RWPE2 (cell line): Measurements from ENCODE around the gene HPS6.

Experiments used
- ATAC-seq: fragments of 200-7000 bp; cut with Tn5 transposase; 3 replicates; pipeline ENCODE4 v1.9.1; 2021; ENCODE audit warnings: low read depth
- DNase-seq: peaks from one replicate; pipeline ENCODE4 v3.0.0-alpha.2; 2020; ENCODE audit warnings: low spot score
- H3K27ac ChIP-seq: fragments of 450-650 bp; 2 replicates; pipeline ENCODE4 v1.5.1; 2017; ENCODE audit warnings: mild to moderate bottlenecking; ENCODE audit not compliant: poor library complexity, severe bottlenecking
- H3K27me3 ChIP-seq: fragments of 250-450 bp; sonication (Bioruptor Pico); 2 replicates; pipeline ENCODE4 v1.5.1; 2021; ENCODE audit warnings: mild to moderate bottlenecking, moderate library complexity; ENCODE audit not compliant: insufficient read depth, poor library complexity, severe bottlenecking
- H3K36me3 ChIP-seq: fragments of 250-450 bp; sonication (Bioruptor Pico); 2 replicates; pipeline ENCODE4 v1.5.1; 2020; ENCODE audit warnings: low read depth, mild to moderate bottlenecking, moderate library complexity
- H3K4me1 ChIP-seq: fragments of 250-450 bp; sonication (Bioruptor Pico); 2 replicates; pipeline ENCODE4 v1.5.1; 2021; ENCODE audit warnings: mild to moderate bottlenecking, moderate library complexity; ENCODE audit not compliant: insufficient read depth, poor library complexity, severe bottlenecking
- H3K4me3 ChIP-seq: fragments of 250-450 bp; sonication (Bioruptor Pico); 2 replicates; pipeline ENCODE4 v1.5.1; 2021; ENCODE audit warnings: mild to moderate bottlenecking, moderate library complexity; ENCODE audit not compliant: severe bottlenecking
- H3K9me3 ChIP-seq: fragments of 250-450 bp; sonication (Bioruptor Pico); 2 replicates; pipeline ENCODE4 v1.5.1; 2021; ENCODE audit warnings: mild to moderate bottlenecking, moderate library complexity; ENCODE audit not compliant: severe bottlenecking
- TF ChIP-seq, protein P1 (sequence below): fragments of 450-650 bp; IDR thresholded peaks from one replicate; pipeline ENCODE4 v1.5.1; 2017; ENCODE audit warnings: mild to moderate bottlenecking, moderate library complexity; ENCODE audit not compliant: poor library complexity, severe bottlenecking

HPS6 gene

GRCh38 chr10:102116656-102117055 lies 51.5 kb downstream of the HPS6 start:
- Histone ChIP-seq H3K4me3 (no peak overlapping the region), H3K27me3 (no peaks in the 10 kb centered on the region), H3K27ac (peak overlapping the region; percentile 73), H3K4me1 (peaks cover 50% of the 10 kb centered on the region), H3K36me3 (peaks cover 4% of the 10 kb centered on the region; the same call in 1 of the 2 replicates), H3K9me3 (no peaks in the 10 kb centered on the region)
- TF ChIP-seq, protein P1, sequence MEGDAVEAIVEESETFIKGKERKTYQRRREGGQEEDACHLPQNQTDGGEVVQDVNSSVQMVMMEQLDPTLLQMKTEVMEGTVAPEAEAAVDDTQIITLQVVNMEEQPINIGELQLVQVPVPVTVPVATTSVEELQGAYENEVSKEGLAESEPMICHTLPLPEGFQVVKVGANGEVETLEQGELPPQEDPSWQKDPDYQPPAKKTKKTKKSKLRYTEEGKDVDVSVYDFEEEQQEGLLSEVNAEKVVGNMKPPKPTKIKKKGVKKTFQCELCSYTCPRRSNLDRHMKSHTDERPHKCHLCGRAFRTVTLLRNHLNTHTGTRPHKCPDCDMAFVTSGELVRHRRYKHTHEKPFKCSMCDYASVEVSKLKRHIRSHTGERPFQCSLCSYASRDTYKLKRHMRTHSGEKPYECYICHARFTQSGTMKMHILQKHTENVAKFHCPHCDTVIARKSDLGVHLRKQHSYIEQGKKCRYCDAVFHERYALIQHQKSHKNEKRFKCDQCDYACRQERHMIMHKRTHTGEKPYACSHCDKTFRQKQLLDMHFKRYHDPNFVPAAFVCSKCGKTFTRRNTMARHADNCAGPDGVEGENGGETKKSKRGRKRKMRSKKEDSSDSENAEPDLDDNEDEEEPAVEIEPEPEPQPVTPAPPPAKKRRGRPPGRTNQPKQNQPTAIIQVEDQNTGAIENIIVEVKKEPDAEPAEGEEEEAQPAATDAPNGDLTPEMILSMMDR = no peak
- no peak for DNase-seq
- ATAC-seq = no peak
